Measurements from ENCODE around the gene CSMD2. TPM values are rescaled to one million over a fixed set of nuclear protein-coding genes. Genes with fewer than 3 reads are reported as not detected.
A peak's percentile ranks its signal among the peaks of the same experiment; 100 is the strongest.

The CSMD2 gene
- total and polyA plus RNA-seq, 8 donors, result 0.20 to 0.81 (median 0.47) TPM

GRCh38 chr1:34013958-34014737, 150.9 kb downstream of the CSMD2 start:
- no peaks in the 10 kb centered on the region for H3K9me3 ChIP-seq
- ATAC-seq, result peak; percentile 90
- TF ChIP-seq, protein P1, sequence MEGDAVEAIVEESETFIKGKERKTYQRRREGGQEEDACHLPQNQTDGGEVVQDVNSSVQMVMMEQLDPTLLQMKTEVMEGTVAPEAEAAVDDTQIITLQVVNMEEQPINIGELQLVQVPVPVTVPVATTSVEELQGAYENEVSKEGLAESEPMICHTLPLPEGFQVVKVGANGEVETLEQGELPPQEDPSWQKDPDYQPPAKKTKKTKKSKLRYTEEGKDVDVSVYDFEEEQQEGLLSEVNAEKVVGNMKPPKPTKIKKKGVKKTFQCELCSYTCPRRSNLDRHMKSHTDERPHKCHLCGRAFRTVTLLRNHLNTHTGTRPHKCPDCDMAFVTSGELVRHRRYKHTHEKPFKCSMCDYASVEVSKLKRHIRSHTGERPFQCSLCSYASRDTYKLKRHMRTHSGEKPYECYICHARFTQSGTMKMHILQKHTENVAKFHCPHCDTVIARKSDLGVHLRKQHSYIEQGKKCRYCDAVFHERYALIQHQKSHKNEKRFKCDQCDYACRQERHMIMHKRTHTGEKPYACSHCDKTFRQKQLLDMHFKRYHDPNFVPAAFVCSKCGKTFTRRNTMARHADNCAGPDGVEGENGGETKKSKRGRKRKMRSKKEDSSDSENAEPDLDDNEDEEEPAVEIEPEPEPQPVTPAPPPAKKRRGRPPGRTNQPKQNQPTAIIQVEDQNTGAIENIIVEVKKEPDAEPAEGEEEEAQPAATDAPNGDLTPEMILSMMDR (IDR thresholded peaks at IDR 0.05), result peak; percentile 43 to 46
- H3K4me1 ChIP-seq, result no peaks in the 10 kb centered on the region
- H3K27ac ChIP-seq, result no peak overlapping the region
- DNase-seq, result peak in 1 of 4 donors; percentile 3
- no peaks in the 10 kb centered on the region for H3K36me3 ChIP-seq
- H3K27me3 ChIP-seq, result peaks cover 0 to 19% of the 10 kb centered on the region in 2 donors
- intact Hi-C loops (cut with DNase I), result no loop called here
- H3K4me3 ChIP-seq, result no peak overlapping the region

- Histone ChIP-seq H3K4me3 (no peak overlapping the region), H3K4me1 (no peaks in the 10 kb centered on the region), H3K27ac (no peak overlapping the region), H3K9me3 (no peaks in the 10 kb centered on the region), H3K36me3 (no peaks in the 10 kb centered on the region), H3K27me3 (peaks cover 0 to 19% of the 10 kb centered on the region in 2 donors)
- TF ChIP-seq, protein P1 (IDR thresholded peaks at IDR 0.05), result no peak
- DNase-seq (no peak), ATAC-seq (no peak)
- intact Hi-C loops (cut with DNase I), result no loop called here
Measured at GRCh38 chr1:34013136-34013535, 151.9 kb downstream of the CSMD2 start.

DNA sequence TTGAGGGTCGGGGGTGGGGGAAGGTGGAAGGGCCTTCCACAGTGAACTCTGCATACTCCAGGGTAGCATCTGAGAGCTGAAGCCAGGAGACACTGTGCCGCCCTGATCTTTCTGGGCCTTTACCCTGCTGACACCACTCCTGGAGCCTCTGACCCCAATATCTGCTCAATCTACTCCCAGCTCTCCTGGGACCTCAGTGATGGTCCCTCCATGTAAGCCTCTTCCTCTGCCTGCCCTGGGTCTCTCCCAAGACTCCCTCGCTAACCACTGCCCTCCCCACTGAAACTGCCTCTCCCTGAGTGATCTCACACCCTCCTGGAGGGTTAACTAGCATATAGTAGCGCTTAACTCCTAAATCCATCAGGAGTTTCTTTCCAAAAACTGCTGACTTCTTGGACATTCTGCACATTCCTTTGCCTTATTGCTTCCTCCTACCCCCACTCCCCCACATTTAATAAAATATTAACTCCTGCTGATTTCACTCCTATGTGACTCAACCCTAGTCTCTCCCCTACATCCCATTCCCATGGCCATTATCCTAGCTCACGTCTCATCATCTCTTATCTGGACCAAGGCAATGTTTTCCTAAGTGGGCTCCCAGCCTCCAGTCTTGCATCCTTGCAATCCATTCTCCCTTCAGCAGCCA, 155.6 kb downstream of the CSMD2 start:
- Histone ChIP-seq H3K9me3 (no peaks in the 10 kb centered on the region), H3K4me3 (no peak overlapping the region), H3K4me1 (no peaks in the 10 kb centered on the region), H3K27ac (no peak overlapping the region), H3K36me3 (no peaks in the 10 kb centered on the region), H3K27me3 (peaks cover 0 to 13% of the 10 kb centered on the region in 2 donors)
- TF ChIP-seq, protein P1 (IDR thresholded peaks at IDR 0.05), result no peak
- intact Hi-C loops (cut with DNase I), result no loop called here
- no peak for DNase-seq
- ATAC-seq, result no peak

DNA sequence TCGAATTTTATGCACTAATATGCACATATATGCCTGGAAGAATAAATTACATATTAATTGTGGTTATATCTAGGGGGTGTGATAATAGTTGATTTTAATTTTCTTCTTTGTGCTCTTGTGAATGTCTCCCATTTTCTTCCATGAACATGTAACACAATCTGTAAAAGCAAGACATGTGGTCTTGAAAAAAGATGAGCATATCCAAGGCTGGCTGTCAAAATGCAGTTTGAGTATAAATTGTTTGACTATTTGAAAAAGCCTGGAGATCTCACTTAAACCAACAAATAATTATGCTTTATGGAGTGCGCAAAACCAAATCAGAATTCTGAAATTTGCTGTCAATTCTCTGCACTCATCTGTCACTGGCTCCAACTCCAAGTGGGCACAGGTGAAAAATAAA, 157.3 kb downstream of the CSMD2 start:
- no peak for ATAC-seq
- intact Hi-C loops (cut with DNase I), result no loop called here

DNA sequence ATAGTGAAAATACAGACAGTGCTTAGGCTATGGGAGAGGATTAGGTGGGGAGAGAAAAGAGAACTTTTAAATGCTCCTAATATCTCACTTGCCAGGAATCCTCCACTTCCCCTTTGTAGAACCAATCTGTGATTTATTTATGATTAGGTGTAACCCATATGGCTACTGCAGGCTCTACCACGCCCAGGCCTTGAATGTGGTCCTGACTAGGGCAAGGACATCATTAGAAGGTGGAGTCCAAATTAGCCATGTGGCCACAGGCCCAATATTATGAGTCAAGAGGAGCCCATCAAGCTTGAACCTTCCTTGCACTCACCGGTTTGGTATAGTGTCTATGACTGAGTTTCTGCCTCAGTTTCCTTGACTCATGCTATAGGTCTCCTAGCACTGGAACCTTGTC, 159.7 kb downstream of the CSMD2 start:
- no peaks in the 10 kb centered on the region for H3K9me3 ChIP-seq
- DNase-seq (no peak), ATAC-seq (no peak)
- intact Hi-C loops (cut with DNase I), result no loop called here
- TF ChIP-seq, protein P1 (IDR thresholded peaks at IDR 0.05), result no peak
- no peaks in the 10 kb centered on the region for H3K27me3 ChIP-seq
- no peaks in the 10 kb centered on the region for H3K36me3 ChIP-seq
- no peak overlapping the region for H3K4me3 ChIP-seq
- H3K27ac ChIP-seq, result no peak overlapping the region
- H3K4me1 ChIP-seq, result no peaks in the 10 kb centered on the region

More for the DNA sequence above, 157.3 kb downstream of the CSMD2 start:
- TF ChIP-seq, protein P1 (IDR thresholded peaks at IDR 0.05), result no peak
- Histone ChIP-seq H3K27me3 (no peaks in the 10 kb centered on the region), H3K4me1 (no peaks in the 10 kb centered on the region), H3K36me3 (no peaks in the 10 kb centered on the region), H3K4me3 (no peak overlapping the region), H3K9me3 (no peaks in the 10 kb centered on the region), H3K27ac (no peak overlapping the region)
- no peak for DNase-seq
